ENCODE results near the gene OR2T35.

The OR2T35 gene

GRCh38 chr1:248625166-248625565, 19.9 kb downstream of the OR2T35 start:
- no peak for DNase-seq

GRCh38 chr1:248622570-248623001, 22.5 kb downstream of the OR2T35 start:
- DNase-seq, result no peak

- no peak for DNase-seq
These were observed 23.3 kb downstream of the OR2T35 start for GRCh38 chr1:248621770-248622169.

- peak in 1 of 2 experiments; percentile 71 for DNase-seq
These were observed 26.2 kb downstream of the OR2T35 start for GRCh38 chr1:248618878-248619277.

GRCh38 chr1:248618119-248618518, 27.0 kb downstream of the OR2T35 start:
- no peak for DNase-seq

- no peak for DNase-seq
These were observed 31.3 kb downstream of the OR2T35 start for GRCh38 chr1:248613742-248614141.

GRCh38 chr1:248611883-248612414, 33.1 kb downstream of the OR2T35 start:
- DNase-seq, result no peak

- no peak for DNase-seq
These were observed 34.8 kb downstream of the OR2T35 start for GRCh38 chr1:248610301-248610700.

GRCh38 chr1:248599396-248599795, 45.7 kb downstream of the OR2T35 start:
- no peak for DNase-seq

- no peak for DNase-seq
These were observed 47.5 kb downstream of the OR2T35 start, which contains the start of gene OR2T10 for GRCh38 chr1:248597589-248597988. TSS of gene OR2T10 (minus strand) at chr1:248597700. CDS start at chr1:248593768, 3,932 bp downstream.

GRCh38 chr1:248596615-248597014, 48.5 kb downstream of the OR2T35 start:
- DNase-seq, result no peak

- DNase-seq, result no peak
These were observed 51.9 kb downstream of the OR2T35 start for GRCh38 chr1:248593226-248593625.

- DNase-seq, result no peak
These were observed 52.4 kb downstream of the OR2T35 start for GRCh38 chr1:248592655-248593054.

GRCh38 chr1:248590055-248590454, 55.0 kb downstream of the OR2T35 start:
- no peak for DNase-seq

GRCh38 chr1:248589334-248589733, 55.7 kb downstream of the OR2T35 start:
- no peak for DNase-seq
